Measurements from ENCODE around the gene AP1S1. TPM values are rescaled to one million over a fixed set of nuclear protein-coding genes. Genes with fewer than 3 reads are reported as not detected.
A peak's percentile ranks its signal among the peaks of the same experiment; 100 is the strongest.

AP1S1 gene
- total and polyA plus RNA-seq, 9 of the 15 experiments (the other 6 are each of a cell fraction or from before 2014, with no cell fraction given) = 4.4 to 149 (median 89.4) TPM

DNA sequence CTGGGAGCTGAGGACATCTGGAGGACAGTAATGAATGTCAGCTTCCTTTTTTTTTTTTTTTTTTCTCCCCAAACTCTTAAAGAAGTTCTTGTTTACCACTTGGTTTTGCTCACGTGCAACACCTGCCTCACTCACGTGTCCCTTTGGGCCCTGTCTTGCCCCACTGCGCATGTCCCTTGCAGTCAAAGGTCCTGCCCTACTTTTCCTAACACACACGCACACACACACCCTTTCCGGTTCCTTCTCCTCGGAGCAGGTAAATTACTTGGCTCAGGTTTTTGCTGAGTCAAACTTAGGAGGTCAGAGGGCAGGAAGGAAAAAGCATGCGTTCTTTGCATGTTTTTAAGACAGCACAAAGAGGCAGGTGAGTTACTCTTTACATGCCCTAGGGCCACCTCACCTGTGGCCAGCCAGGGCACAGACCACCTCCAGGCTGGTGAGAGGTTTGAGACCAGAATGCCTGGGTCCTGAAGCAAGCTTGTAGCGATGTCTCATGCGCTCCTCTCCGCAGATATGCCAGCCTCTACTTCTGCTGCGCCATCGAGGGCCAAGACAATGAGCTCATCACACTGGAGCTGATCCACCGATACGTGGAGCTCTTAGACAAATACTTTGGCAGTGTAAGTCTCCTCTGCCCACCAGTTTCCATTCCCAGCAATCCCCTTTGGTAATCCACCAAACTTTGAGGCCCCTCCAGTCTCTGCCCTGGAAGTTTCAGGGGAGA lies 2.8 kb downstream of the AP1S1 start (continued):
- TF ChIP-seq MAFG (tag; conservative IDR thresholded peaks at IDR 0.05) = peak; percentile 63
- no peak for TF ChIP-seq PATZ1 (CRISPR knock-in tag; IDR thresholded peaks at IDR 0.05; ENCODE audit: borderline replicate concordance)
- TF ChIP-seq ZNF507 (tag; conservative IDR thresholded peaks at IDR 0.05) = no peak
- TF ChIP-seq, protein P1, sequence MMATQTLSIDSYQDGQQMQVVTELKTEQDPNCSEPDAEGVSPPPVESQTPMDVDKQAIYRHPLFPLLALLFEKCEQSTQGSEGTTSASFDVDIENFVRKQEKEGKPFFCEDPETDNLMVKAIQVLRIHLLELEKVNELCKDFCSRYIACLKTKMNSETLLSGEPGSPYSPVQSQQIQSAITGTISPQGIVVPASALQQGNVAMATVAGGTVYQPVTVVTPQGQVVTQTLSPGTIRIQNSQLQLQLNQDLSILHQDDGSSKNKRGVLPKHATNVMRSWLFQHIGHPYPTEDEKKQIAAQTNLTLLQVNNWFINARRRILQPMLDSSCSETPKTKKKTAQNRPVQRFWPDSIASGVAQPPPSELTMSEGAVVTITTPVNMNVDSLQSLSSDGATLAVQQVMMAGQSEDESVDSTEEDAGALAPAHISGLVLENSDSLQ (IDR thresholded peaks at IDR 0.05) = no peak
- TF ChIP-seq, protein P2, sequence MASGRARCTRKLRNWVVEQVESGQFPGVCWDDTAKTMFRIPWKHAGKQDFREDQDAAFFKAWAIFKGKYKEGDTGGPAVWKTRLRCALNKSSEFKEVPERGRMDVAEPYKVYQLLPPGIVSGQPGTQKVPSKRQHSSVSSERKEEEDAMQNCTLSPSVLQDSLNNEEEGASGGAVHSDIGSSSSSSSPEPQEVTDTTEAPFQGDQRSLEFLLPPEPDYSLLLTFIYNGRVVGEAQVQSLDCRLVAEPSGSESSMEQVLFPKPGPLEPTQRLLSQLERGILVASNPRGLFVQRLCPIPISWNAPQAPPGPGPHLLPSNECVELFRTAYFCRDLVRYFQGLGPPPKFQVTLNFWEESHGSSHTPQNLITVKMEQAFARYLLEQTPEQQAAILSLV (tag; IDR thresholded peaks at IDR 0.05) = no peak
- TF ChIP-seq, protein P3, sequence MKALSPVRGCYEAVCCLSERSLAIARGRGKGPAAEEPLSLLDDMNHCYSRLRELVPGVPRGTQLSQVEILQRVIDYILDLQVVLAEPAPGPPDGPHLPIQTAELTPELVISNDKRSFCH (CRISPR knock-in tag; IDR thresholded peaks at IDR 0.05) = no peak
- TF ChIP-seq, protein P3 (tag; IDR thresholded peaks at IDR 0.05) = no peak
- TF ChIP-seq FOXJ3 (CRISPR knock-in tag; IDR thresholded peaks at IDR 0.05) = no peak
- no peak for TF ChIP-seq ZBTB1 (CRISPR knock-in tag; IDR thresholded peaks at IDR 0.05; ENCODE audit: borderline replicate concordance, low read depth)
- TF ChIP-seq GATAD2B (IDR thresholded peaks at IDR 0.05; ENCODE audit: borderline replicate concordance) = no peak
- peak; percentile 67 for TF ChIP-seq MAFK (IDR thresholded peaks at IDR 0.05; ENCODE audit: low read length)
- no peak for TF ChIP-seq CREM (IDR thresholded peaks at IDR 0.05; ENCODE audit: low read depth)
- no peak for TF ChIP-seq THRB (CRISPR knock-in tag; conservative IDR thresholded peaks at IDR 0.05)
- no peak for TF ChIP-seq RAD21 (CRISPR knock-in tag; conservative IDR thresholded peaks at IDR 0.05 in 1 of 2, IDR thresholded peaks at IDR 0.05 in 1 of 2)
- TF ChIP-seq TCF7 (IDR thresholded peaks at IDR 0.05; ENCODE audit: borderline replicate concordance) = no peak
- no peak for TF ChIP-seq NFIX (CRISPR knock-in tag; IDR thresholded peaks at IDR 0.05; ENCODE audit: low read depth)
- no peak for TF ChIP-seq ZBTB34 (CRISPR knock-in tag; IDR thresholded peaks at IDR 0.05)
- no peak for TF ChIP-seq PML (IDR thresholded peaks at IDR 0.05; ENCODE audit: low read length)
